ENCODE measurements around the gene DAB1.

DAB1 gene

DNA sequence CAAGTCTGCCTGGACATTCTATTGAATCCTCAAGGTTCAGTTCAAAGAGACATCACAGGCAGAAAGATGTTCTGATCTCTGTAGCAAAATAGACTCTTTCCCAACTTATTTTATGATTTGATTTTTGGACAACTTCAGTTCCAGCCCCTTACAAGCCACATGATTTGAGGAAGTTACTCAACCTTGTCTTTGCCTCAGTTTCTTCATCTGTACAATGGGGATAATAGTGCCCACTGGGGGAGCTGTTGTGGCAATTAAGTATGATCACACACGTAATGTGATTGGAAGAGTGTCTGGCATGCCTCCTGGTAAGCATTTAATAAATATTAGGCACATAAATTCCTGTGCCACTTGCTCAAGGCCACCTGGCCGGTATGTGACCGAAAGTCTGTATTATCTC is 130.6 kb downstream of the DAB1 start:
- no peak overlapping the region for H3K4me3 ChIP-seq (ENCODE audit: low read length)
- DNase-seq (ENCODE audit: low read depth, low spot score), result no peak

DNA sequence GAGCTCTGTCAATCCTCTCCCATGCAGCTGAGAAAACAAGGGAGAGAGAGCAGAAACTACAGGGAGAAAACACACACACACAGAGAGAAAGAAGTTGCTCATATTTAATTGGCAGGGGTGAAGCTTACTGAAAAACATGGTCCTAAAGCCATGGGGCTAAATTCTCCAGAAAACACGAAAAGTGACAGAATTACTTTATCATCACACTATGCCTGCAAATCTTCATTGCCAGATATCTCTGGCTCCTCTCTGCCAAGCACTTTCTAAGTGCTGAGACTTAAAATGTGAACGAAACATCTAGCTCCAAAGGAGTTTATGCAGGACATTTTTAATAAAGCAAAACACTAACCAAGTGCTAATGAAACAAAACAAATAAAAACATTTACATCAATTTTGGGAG is 134.1 kb downstream of the DAB1 start:
- no peak overlapping the region for H3K4me3 ChIP-seq (ENCODE audit: low read length)
- DNase-seq (ENCODE audit: low read depth, low spot score), result no peak

DNA sequence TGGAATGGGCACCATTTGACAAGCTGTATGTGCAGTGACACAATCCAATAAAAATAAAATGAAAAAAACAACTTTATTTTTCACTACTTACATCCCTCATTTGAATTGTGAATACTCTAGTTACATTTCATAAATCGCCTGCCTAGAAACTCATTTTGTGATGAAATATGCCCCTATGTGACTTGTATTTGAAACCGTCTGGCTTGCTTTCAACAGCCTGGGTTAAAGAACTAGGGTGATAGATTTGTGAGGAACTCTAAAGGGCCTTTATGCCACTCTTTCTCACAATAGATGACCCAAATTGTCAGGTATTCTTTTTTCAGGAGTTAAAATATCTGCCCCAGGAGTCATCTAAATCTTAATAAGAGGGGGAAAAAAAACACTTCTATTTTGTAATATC is 137.9 kb downstream of the DAB1 start:
- no peak for DNase-seq (ENCODE audit: low read depth, low spot score)
- no peak overlapping the region for H3K4me3 ChIP-seq (ENCODE audit: low read length)

DNA sequence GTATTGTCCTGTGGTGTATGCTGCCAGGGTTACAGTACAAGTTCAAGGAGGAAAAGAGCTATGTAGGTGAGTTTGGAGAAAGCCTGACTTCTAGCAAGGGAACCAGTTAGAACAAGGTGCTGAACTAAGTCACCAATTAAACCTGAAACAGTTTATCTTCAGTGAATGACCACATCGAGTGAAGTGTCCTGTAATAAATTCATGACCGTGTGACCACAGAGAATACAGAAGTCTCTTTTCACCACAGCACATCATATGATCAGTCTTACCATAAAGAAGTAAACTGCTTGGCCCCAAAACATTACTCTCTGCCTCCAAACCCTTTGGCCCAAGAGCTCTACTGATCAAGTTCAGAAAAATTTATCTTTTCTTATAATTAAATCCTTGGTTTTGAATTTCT is 141.4 kb downstream of the DAB1 start:
- DNase-seq (ENCODE audit: low read depth, low spot score), result no peak
- H3K4me3 ChIP-seq (ENCODE audit: low read length), result no peak overlapping the region

DNA sequence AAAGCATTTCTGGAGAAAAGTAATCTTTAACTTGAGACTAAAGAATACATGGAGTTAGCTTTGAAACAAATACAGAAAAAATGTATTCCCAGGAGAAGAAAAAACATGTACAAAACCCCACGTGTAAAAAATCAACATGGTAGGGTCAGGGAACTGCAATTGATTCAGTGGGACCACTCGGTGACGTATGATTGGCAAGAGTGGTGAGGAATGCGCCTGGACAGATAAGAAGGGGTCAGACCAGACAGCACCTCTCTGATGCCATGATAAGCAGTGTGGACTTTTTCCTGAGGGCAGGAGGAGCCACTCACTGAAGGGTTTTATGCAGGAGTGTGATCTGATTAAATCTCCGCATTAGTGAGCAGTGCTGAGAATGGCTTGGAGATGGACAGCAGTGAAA is 142.5 kb downstream of the DAB1 start:
- no peak for DNase-seq (ENCODE audit: low read depth, low spot score)
- no peak overlapping the region for H3K4me3 ChIP-seq (ENCODE audit: low read length)

DNA sequence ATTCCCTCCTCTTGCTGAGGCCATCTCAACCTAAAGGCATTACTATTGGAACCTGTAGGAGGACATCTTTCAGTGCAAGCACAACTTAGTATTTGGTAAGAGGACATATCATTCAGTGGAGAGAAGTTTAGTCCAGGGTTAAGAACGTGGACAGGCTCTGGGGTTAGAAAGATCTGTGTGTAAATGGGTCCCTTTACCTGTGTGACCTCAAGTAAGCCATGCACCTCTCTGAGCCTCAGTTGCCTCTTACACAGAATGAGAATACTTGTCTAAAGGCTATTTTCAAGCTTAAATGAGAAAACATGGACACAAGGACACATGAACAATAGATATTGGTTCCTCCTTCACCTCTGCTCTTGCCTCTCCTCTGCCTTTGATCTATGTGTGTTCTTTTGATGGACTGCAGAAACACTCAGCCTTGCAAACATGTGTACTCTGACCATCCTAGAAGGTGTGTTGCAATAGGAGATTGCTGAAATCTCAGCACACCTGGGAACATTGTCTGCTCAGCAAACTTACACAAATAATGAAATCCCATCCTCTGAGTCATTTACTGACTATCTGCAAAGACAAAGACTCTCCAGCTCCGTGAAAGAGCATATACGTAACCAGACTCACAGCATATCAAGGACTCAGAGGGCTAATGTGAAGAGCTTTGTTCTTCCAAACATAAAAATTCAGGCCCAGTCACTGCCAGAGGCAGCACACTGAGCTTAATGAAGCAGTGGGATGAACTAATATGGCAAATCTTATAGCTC is 143.8 kb downstream of the DAB1 start:
- no peak for DNase-seq (ENCODE audit: low read depth, low spot score)
- no peak overlapping the region for H3K4me3 ChIP-seq (ENCODE audit: low read length)

DNA sequence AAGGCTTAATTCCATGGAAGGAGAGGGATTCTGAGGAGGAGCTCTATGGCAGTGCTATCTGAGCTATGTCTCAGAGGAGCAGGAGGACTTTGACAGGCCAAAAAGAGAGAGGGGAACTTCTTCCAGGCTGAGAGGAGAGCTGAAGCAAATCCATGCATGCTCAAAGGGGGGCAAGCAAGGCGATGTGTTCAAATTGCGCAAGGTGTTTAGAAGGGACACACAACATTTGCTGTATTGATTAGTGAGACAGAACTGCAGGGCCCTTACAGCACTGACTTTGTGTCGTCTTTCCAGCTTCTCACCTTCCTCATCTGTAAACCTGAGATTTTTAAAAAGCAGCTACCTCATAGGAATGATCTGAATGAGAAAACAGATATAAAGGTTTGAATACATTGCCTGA is 145.3 kb downstream of the DAB1 start:
- H3K4me3 ChIP-seq (ENCODE audit: low read length), result no peak overlapping the region
- DNase-seq (ENCODE audit: low read depth, low spot score), result no peak

DNA sequence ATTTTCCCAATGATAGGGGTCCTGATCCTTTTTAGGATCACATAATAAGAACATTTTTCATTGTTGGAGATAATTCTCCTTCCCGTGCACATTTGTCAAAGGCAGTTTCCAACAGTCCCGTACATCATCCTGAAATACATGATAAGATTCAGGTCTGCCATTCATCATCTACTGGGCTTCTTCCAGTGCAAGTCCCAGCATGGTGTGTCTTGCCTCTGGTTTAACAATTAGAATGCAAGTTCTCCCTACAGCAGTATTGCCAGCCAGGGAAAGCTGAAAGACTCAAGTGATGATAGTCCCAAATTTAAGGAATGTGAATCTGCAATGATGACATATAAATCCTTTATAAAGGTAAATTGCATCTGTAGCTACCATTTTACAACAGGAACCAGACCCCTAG is 146.2 kb downstream of the DAB1 start:
- no peak for DNase-seq (ENCODE audit: low read depth, low spot score)
- no peak overlapping the region for H3K4me3 ChIP-seq (ENCODE audit: low read length)

DNA sequence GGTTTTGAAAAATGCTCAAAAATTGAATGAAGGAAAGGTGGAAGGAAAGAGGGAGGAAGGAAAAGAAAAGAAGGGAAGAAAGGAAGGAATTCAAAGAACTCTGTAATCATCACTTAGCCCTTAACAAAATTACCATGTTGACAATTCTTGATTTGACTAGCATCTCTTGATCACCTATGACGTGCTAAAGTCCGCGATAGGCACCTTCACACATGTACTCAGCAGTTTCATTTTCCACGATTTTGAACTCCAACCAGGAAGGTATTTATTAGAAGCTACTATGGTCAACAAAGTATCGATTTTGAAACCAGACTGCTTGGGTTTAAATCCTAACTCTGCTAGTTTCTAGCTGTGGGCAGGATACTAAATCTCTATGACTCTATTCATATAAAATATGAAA is 146.9 kb downstream of the DAB1 start:
- DNase-seq (ENCODE audit: low read depth, low spot score), result no peak

DNA sequence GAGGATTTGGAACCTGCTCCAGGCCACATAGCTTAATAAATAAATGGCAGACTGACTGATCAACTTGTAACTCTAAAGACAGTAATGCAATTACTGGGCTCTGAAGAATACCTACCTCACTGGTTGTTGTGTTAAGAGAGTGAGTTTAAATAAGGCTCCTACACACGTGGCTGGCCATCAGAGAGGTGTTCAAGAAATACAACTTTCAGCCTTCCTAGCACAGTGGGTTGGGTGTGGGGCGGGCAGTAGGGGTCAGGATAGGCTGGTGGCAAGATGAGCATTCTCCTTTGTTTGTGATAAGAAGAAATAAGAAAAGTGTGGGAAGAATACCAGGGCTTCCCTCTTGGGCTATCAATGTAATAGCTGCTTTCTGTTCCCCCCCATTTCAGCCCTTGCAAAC is 151.3 kb downstream of the DAB1 start:
- no peak for DNase-seq (ENCODE audit: low read depth, low spot score)
- H3K4me3 ChIP-seq (ENCODE audit: low read length), result no peak overlapping the region

More for the DNA sequence above, 146.9 kb downstream of the DAB1 start:
- no peak overlapping the region for H3K4me3 ChIP-seq (ENCODE audit: low read length)

DNA sequence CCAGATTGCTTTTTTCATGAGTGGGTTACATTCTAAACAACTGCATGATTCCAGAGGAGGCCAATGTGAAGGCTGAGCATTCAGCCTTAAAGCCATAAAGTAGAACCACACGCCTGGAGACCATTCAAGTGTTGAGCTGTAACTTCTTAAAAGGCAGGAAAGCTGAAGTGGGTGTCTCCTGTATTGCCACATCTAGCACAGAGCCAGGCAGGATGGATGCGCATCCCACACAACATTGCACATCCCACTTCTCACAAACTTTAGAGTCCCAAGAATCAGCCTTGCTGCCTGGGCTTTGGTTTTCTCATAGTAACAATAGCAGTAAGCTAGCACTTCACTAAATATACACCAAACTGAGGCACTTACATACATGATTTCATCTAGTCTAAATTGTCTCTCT is 151.7 kb downstream of the DAB1 start:
- H3K4me3 ChIP-seq (ENCODE audit: low read length), result no peak overlapping the region
- DNase-seq (ENCODE audit: low read depth, low spot score), result no peak

DNA sequence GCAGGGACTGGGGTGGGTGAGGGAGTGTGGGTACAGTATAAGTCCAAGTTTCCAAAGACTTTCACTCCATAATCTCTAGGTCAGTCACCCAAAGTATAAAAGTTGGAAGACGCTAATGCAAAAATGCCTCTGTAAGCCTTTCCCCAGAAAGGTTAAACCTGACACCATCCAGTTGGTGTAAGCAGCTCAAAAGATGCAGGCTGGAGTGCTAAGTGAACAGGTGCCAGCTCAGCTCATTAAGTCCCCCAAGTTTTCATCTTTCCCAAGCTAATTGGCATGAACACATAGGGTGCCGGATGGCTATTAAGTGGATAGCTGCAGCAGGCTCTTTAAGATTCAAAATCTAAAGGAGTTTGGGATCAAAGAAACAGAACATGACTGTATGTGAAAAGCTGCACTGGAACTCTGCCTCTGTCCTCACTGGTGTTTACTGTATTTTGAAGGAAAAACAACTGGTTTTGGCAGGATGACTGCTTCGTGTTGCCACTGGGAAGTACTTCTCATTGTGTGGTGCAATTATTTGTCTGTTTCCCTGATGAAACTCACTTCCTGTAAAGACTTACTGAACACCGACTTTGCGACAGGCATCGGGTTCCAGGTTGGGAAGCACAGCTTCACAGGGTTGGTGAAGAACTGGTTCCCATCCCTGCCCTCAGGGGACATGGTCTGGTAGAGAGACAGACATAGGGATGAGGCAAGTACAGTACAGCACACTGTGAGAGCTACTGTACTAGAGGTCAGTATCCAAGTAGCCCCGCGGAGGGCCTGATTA is 152.7 kb downstream of the DAB1 start:
- DNase-seq (ENCODE audit: low read depth, low spot score), result no peak
- no peak overlapping the region for H3K4me3 ChIP-seq (ENCODE audit: low read length)

DNA sequence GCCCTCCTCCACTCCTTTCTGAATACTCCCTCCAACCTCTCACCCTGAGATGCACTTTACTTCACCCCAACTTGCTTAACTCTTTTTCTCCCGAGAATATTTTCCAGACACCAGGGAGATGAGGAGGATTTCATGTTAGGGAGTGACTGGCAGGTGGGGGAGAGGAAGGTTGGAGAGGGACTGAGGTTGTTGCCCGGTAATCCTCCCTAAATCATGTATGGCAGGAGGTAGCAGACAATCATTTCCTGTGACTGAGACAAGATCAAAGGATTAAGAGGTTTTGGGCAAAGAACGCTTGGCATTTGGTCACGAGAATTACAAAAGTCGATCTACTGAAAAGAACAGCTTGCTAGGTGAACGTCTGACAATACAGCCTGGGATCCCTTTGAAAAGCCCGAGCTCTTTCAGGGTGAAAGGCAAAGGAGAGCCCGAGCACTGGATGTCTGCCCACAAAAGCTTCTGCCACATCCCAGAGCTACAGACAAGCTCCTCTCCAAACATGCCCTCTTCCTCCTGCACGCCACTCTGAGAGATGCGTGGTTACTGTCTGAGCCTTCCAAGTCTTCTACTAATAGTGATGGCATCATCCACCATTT is 154.1 kb downstream of the DAB1 start:
- no peak overlapping the region for H3K4me3 ChIP-seq (ENCODE audit: low read length)
- peak; percentile 30 for DNase-seq (ENCODE audit: low read depth, low spot score)

DNA sequence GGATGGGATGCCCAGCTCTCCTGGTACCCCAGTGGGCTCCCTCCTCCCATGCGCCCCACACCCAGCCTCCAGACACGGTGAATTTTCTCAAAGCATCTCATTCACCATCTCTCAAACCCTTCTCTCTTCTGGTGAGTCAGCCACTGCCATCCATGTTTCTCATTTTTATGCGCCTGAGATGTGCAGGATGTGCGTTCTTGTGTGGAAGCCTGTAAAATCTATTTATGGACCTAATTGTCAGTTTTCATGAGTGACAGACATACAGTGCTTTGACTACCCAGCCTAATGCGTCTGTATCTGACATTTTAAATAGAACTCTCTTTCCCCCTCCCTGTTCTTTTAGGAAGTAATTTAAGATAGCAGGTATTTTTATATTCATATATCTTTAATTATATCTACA is 158.8 kb downstream of the DAB1 start:
- DNase-seq (ENCODE audit: low read depth, low spot score), result no peak
- no peak overlapping the region for H3K4me3 ChIP-seq (ENCODE audit: low read length)

DNA sequence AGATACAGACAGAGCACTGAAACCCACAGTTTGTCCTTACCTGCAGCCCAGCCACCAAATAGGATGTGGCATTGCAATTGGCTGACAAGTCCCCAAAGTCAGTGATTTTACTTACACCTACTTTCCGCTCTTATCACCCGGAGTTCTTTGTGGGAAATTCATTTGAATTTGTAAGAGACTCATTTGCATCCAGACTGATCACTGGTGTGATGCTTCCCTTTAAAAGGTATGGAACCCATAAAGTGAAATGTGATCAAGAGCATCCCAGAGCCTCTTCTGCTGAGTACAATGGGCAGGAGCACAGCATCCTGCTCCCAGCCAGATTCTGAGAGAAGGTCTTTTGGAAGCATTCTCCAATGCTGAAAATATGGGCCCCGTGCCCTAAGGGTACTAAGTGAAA is 161.4 kb downstream of the DAB1 start:
- H3K4me3 ChIP-seq (ENCODE audit: low read length), result no peak overlapping the region
- no peak for DNase-seq (ENCODE audit: low read depth, low spot score)

DNA sequence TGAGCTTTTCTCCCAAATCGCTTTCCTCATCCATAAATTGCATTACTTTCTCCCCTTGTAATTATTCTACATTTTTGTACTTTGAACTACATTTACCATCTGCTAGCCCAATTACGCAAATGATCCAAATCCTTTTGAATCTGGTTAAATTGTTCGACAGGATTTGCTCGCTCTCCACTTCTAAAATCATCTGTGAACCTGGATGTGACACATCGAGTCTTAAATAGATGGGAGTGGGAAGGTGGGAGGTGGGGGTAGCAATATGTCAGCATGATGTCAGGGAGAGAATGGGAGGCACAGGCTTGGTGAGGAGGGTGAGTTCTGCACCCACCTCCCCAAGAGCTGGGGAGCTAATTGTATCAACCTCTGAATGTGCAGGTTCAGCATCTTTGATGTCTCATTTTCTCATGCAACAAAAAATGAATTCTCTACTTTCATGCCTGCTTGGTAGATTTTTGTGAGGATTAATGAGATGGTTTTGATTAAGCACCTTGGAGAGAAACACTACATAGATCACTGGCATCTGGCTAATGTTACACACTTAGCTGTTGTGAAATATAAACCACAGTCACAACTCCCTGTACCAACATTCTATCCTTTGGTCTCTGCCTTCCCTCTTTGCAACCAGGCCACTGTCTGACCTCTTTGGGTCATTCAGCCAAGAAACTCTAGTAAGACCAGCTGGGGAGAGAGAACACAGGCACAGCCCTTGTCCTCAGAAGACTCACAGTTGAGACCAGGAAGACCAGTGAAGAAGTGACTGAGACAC is 165.1 kb downstream of the DAB1 start:
- no peak overlapping the region for H3K4me3 ChIP-seq (ENCODE audit: low read length)
- DNase-seq (ENCODE audit: low read depth, low spot score), result no peak

DNA sequence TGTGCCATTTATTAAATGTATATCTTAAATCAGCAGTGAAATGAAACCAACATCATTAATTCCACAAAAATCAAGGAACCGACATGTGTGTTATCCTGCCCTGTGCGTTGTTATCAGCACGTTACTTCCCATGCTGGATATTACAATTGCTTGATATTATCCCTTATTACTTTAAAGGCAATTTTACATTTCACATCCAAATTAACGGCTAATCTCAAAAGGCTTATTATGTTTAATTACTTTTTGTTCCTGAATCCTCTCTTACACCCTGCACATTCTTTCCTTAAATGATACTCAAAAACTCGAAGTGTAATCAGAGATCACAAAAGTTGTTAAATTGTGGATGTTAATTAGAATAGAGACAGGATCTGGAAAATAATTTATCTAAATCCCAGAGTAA is 167.9 kb downstream of the DAB1 start:
- no peak overlapping the region for H3K4me3 ChIP-seq (ENCODE audit: low read length)
- no peak for DNase-seq (ENCODE audit: low read depth, low spot score)

DNA sequence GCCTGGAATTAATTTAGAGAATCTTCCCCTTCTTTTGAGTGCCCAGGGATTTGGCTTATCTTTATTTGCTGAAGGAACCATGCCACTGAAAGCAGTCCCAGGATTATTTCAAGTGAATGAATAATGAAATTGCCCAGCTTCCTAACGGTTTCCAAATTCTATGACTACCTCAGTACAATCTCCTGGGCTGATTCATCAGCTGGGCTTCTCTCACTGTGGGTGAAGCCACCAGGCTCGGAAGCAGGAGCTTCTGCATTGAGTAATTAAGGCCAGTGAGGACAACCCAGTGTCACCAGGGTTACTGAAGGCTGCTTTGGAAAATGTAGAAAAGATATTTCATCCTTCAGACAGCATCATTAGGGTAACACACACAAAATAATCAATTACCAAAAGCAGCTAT is 169.8 kb downstream of the DAB1 start:
- no peak for DNase-seq (ENCODE audit: low read depth, low spot score)
- no peak overlapping the region for H3K4me3 ChIP-seq (ENCODE audit: low read length)

DNA sequence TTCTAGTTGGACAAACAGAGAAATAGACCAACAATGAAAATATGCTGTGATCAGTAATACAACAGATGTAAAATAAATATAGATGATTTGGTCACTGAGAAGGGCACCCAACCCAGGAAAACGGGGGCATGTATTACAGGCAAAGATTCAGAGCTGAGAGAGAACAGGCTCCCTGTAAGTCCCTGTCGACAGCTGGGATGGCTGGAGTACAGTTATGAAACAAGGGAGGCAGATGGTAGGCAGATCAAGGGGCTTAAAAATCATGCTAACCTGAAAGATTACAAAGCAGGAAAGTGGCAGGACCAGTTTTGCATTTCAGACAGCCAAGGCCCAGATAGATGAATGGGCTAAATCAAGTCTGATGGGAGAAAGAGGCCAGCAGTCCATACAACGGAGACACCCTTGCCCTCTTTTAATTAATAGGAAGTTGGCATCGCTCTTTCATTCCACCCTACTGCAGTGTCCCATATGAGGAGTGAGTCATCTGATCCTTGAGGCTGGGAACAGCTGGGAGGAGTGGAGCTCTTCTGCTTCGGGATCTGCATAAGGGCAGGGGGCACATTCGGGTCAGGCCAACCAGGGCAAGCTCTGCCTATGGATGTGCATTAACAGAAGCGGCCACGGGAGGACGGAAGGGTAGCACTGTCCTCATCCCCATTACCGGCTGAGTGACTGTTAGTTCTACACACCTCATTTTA is 171.1 kb downstream of the DAB1 start:
- no peak for DNase-seq (ENCODE audit: low read depth, low spot score)
- no peak overlapping the region for H3K4me3 ChIP-seq (ENCODE audit: low read length)

All from Jurkat, Clone E6-1 (cell line).